ENCODE measurements around the gene HDGFL2. TPM values are rescaled to one million over a fixed set of nuclear protein-coding genes. Genes with fewer than 3 reads are reported as not detected.

The HDGFL2 gene
- total and polyA plus RNA-seq, 4 donors, result 36.5 to 47.0 (median 38.8) TPM

DNA sequence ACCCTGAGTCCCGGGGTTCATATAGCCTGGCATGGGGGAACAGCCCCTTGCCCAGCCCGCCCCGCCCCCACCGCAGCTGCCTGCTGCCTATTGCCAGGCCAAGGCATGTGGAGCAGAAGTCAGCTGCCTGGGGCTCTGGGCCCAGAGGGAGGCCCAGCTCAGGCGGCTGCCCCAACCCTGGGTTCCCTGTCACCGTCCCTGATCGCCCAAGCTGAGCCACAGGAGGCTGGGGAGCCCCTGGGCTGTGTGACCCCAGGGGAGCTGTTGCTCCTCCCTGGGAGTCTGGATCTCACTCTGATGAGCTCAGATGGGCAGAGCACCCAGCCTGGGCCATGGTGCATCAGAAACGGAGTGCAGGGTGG lies 44.8 kb downstream of the HDGFL2 start:
- peak overlapping the region in 1 of 2 donors; percentile 92 for H3K27ac ChIP-seq (ENCODE audit: low read depth in 1 of 2, low read length in 1 of 2)
- no peak overlapping the region for H3K4me3 ChIP-seq
- WGBS, 2 donors, result 62 to 69% methylated on average over 8 of the region's 8 CpGs
- DNase-seq (no peak), ATAC-seq (ENCODE audit: insufficient read depth, low FRiP score) (no peak)
- no peaks in the 10 kb centered on the region for H3K9me3 ChIP-seq (ENCODE audit: control insufficient read depth in 4 of 4, insufficient read depth in 3 of 4, low read length in 3 of 4)
- TF ChIP-seq CTCF (IDR thresholded peaks at IDR 0.05; ENCODE audit: control extremely low read depth, extremely low read depth), result no peak
- no peaks in the 10 kb centered on the region for H3K27me3 ChIP-seq (ENCODE audit: control insufficient read depth in 3 of 3, insufficient read depth in 3 of 3, low read length in 2 of 3)
- H3K36me3 ChIP-seq (ENCODE audit: control insufficient read depth in 4 of 4, insufficient read depth in 4 of 4, low read length in 4 of 4), result no peaks in the 10 kb centered on the region
- H3K9ac ChIP-seq (ENCODE audit: insufficient read depth in 1 of 2, low read length in 2 of 2), result no peak overlapping the region
- H3K4me1 ChIP-seq (ENCODE audit: control insufficient read depth in 5 of 5, insufficient read depth in 5 of 5, low read length in 5 of 5), result no peaks in the 10 kb centered on the region

GRCh38 chr19:4517451-4518057 lies 45.5 kb downstream of the HDGFL2 start:
- DNase-seq, result no peak
- no peak overlapping the region for H3K4me3 ChIP-seq
- no peak overlapping the region for H3K9ac ChIP-seq (ENCODE audit: insufficient read depth in 1 of 2, low read length in 2 of 2)
- no peaks in the 10 kb centered on the region for H3K4me1 ChIP-seq (ENCODE audit: control insufficient read depth in 5 of 5, insufficient read depth in 5 of 5, low read length in 5 of 5)
- no peaks in the 10 kb centered on the region for H3K36me3 ChIP-seq (ENCODE audit: control insufficient read depth in 4 of 4, insufficient read depth in 4 of 4, low read length in 4 of 4)
- no peaks in the 10 kb centered on the region for H3K9me3 ChIP-seq (ENCODE audit: control insufficient read depth in 4 of 4, insufficient read depth in 3 of 4, low read length in 3 of 4)
- H3K27me3 ChIP-seq (ENCODE audit: control insufficient read depth in 3 of 3, insufficient read depth in 3 of 3, low read length in 2 of 3), result no peaks in the 10 kb centered on the region
- 83 to 88% methylated on average over 24 of the region's 24 CpGs for WGBS, 2 donors
- TF ChIP-seq CTCF (IDR thresholded peaks at IDR 0.05; ENCODE audit: control extremely low read depth, extremely low read depth), result no peak
- peak overlapping the region in 1 of 2 donors; percentile 92 for H3K27ac ChIP-seq (ENCODE audit: low read depth in 1 of 2, low read length in 1 of 2)
- ATAC-seq (ENCODE audit: insufficient read depth, low FRiP score), result no peak

- no peaks in the 10 kb centered on the region for H3K9me3 ChIP-seq (ENCODE audit: control insufficient read depth in 4 of 4, insufficient read depth in 3 of 4, low read length in 3 of 4)
- WGBS, 2 donors, result 72 to 75% methylated on average over 34 of the region's 34 CpGs
- no peaks in the 10 kb centered on the region for H3K27me3 ChIP-seq (ENCODE audit: control insufficient read depth in 3 of 3, insufficient read depth in 3 of 3, low read length in 2 of 3)
- peak within 1 kb of the TSS in 1 of 2 donors; percentile 92 for H3K27ac ChIP-seq (ENCODE audit: low read depth in 1 of 2, low read length in 1 of 2)
- DNase-seq, result peak in 1 of 3 donors; percentile 16
- no peak within 1 kb of the TSS for H3K9ac ChIP-seq (ENCODE audit: insufficient read depth in 1 of 2, low read length in 2 of 2)
- no peak for TF ChIP-seq CTCF (IDR thresholded peaks at IDR 0.05; ENCODE audit: control extremely low read depth, extremely low read depth)
- H3K4me3 ChIP-seq, result no peak within 1 kb of the TSS
- H3K4me1 ChIP-seq (ENCODE audit: control insufficient read depth in 5 of 5, insufficient read depth in 5 of 5, low read length in 5 of 5), result no peaks in the 10 kb centered on the region
- ATAC-seq (ENCODE audit: insufficient read depth, low FRiP score), result peak; percentile 53
- H3K36me3 ChIP-seq (ENCODE audit: control insufficient read depth in 4 of 4, insufficient read depth in 4 of 4, low read length in 4 of 4), result no peaks in the 10 kb centered on the region
Measured at GRCh38 chr19:4518345-4519171, 46.5 kb downstream of the HDGFL2 start, which contains the start of gene PLIN4. Gene PLIN4 (minus strand): TSS chr19:4518486. CDS start chr19:4518272, 214 bp downstream.

Data from lung (tissue), 12 donors.